RWPE2 (cell line): Measurements from ENCODE around the gene WDR33.

Experiments used
- ATAC-seq: fragments of 200-7000 bp; cut with Tn5 transposase; 3 replicates; pipeline ENCODE4 v1.9.1; 2021; ENCODE audit warnings: low read depth
- DNase-seq: peaks from one replicate; pipeline ENCODE4 v3.0.0-alpha.2; 2020; ENCODE audit warnings: low spot score
- H3K27ac ChIP-seq: fragments of 450-650 bp; 2 replicates; pipeline ENCODE4 v1.5.1; 2017; ENCODE audit warnings: mild to moderate bottlenecking; ENCODE audit not compliant: poor library complexity, severe bottlenecking
- H3K27me3 ChIP-seq: fragments of 250-450 bp; sonication (Bioruptor Pico); 2 replicates; pipeline ENCODE4 v1.5.1; 2021; ENCODE audit warnings: mild to moderate bottlenecking, moderate library complexity; ENCODE audit not compliant: insufficient read depth, poor library complexity, severe bottlenecking
- H3K36me3 ChIP-seq: fragments of 250-450 bp; sonication (Bioruptor Pico); 2 replicates; pipeline ENCODE4 v1.5.1; 2020; ENCODE audit warnings: low read depth, mild to moderate bottlenecking, moderate library complexity
- H3K4me1 ChIP-seq: fragments of 250-450 bp; sonication (Bioruptor Pico); 2 replicates; pipeline ENCODE4 v1.5.1; 2021; ENCODE audit warnings: mild to moderate bottlenecking, moderate library complexity; ENCODE audit not compliant: insufficient read depth, poor library complexity, severe bottlenecking
- H3K4me3 ChIP-seq: fragments of 250-450 bp; sonication (Bioruptor Pico); 2 replicates; pipeline ENCODE4 v1.5.1; 2021; ENCODE audit warnings: mild to moderate bottlenecking, moderate library complexity; ENCODE audit not compliant: severe bottlenecking
- H3K9me3 ChIP-seq: fragments of 250-450 bp; sonication (Bioruptor Pico); 2 replicates; pipeline ENCODE4 v1.5.1; 2021; ENCODE audit warnings: mild to moderate bottlenecking, moderate library complexity; ENCODE audit not compliant: severe bottlenecking
- CTCF ChIP-seq: fragments of 450-650 bp; IDR thresholded peaks from one replicate; pipeline ENCODE4 v1.5.1; 2017; ENCODE audit warnings: mild to moderate bottlenecking, moderate library complexity; ENCODE audit not compliant: poor library complexity, severe bottlenecking

WDR33 gene

GRCh38 chr2:127651381-127651809 is 159.6 kb downstream of the WDR33 start:
- Histone ChIP-seq H3K4me1 (peaks cover 11% of the 10 kb centered on the region), H3K4me3 (no peak overlapping the region), H3K27ac (no peak overlapping the region), H3K9me3 (no peaks in the 10 kb centered on the region), H3K27me3 (no peaks in the 10 kb centered on the region), H3K36me3 (no peaks in the 10 kb centered on the region)
- no peak for ATAC-seq
- TF ChIP-seq CTCF = no peak
- no peak for DNase-seq
